Lower lobe of right lung (tissue), 2 donors: ENCODE measurements around the gene KCNJ10. TPM values are rescaled to one million over a fixed set of nuclear protein-coding genes. Genes with fewer than 3 reads are reported as not detected.
"Not testable (repeated sequence)": the region's sequence is repeated elsewhere in the genome, so short reads cannot be mapped to it uniquely, and the experiment has no call there.

Source experiments
- ATAC-seq, 2 donors: fragments of 200-7000 bp; cut with Tn5 transposase; one replicate each; pipeline ENCODE4 v1.9.1; 2020 to 2022; ENCODE audit warnings: mild to moderate bottlenecking in 2 of 2, moderate library complexity in 2 of 2
- DNase-seq: peaks from one replicate; pipeline ENCODE4 v3.0.0-alpha.2; 2020
- H3K27ac ChIP-seq: fragments of 200-600 bp; one replicate; pipeline ENCODE4 v1.8.0; 2022
- H3K27me3 ChIP-seq: fragments of 200-600 bp; one replicate; pipeline ENCODE4 v1.8.0; 2022; ENCODE audit warnings: low read depth
- H3K36me3 ChIP-seq: fragments of 200-600 bp; one replicate; pipeline ENCODE4 v1.8.0; 2022; ENCODE audit warnings: mild to moderate bottlenecking
- H3K4me1 ChIP-seq: fragments of 200-600 bp; one replicate; pipeline ENCODE4 v1.8.0; 2022
- H3K4me3 ChIP-seq: fragments of 200-600 bp; one replicate; pipeline ENCODE4 v1.8.0; 2022; ENCODE audit warnings: mild to moderate bottlenecking
- H3K9me3 ChIP-seq: fragments of 200-600 bp; one replicate; pipeline ENCODE4 v1.8.0; 2022
- intact Hi-C: fragments of 100-400 bp; cut with DNase I; formaldehyde crosslinking; loops from one replicate; pipeline ENCODE4 v1.11.0; 2022
- total RNA-seq: library from RNA; stranded (reverse); fragmentation: NEBNext Ultra II Directional; extraction: Animal tissue kit (Norgen Biotek cat#: 25700); gene quantifications from one replicate; pipeline ENCODE4 v1.2.1, GENCODE V29; 2021
- TF ChIP-seq, protein P1 (sequence below): fragments of 200-600 bp; IDR thresholded peaks from one replicate; pipeline ENCODE4 v1.8.0; 2022; ENCODE audit warnings: antibody characterized with exemption, mild to moderate bottlenecking
- donor health status: DM: no; HTN: yes; CAD: no; lungs with severe emphysema.

Gene KCNJ10
- total RNA-seq, 1 donor from 2014 or later: 0.15 TPM

- H3K9me3 ChIP-seq: no peaks in the 10 kb centered on the region
- TF ChIP-seq, protein P1, sequence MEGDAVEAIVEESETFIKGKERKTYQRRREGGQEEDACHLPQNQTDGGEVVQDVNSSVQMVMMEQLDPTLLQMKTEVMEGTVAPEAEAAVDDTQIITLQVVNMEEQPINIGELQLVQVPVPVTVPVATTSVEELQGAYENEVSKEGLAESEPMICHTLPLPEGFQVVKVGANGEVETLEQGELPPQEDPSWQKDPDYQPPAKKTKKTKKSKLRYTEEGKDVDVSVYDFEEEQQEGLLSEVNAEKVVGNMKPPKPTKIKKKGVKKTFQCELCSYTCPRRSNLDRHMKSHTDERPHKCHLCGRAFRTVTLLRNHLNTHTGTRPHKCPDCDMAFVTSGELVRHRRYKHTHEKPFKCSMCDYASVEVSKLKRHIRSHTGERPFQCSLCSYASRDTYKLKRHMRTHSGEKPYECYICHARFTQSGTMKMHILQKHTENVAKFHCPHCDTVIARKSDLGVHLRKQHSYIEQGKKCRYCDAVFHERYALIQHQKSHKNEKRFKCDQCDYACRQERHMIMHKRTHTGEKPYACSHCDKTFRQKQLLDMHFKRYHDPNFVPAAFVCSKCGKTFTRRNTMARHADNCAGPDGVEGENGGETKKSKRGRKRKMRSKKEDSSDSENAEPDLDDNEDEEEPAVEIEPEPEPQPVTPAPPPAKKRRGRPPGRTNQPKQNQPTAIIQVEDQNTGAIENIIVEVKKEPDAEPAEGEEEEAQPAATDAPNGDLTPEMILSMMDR: no peak
- no peaks in the 10 kb centered on the region for H3K36me3 ChIP-seq
- ATAC-seq: no peak
- intact Hi-C loops: no loop called here
- H3K4me1 ChIP-seq: no peaks in the 10 kb centered on the region
- peaks cover 4% of the 10 kb centered on the region for H3K27me3 ChIP-seq
- no peak overlapping the region for H3K4me3 ChIP-seq
- no peak for DNase-seq
- H3K27ac ChIP-seq: no peak overlapping the region
Observed at GRCh38 chr1:160052936-160053335, 17.0 kb downstream of the KCNJ10 start.

DNA sequence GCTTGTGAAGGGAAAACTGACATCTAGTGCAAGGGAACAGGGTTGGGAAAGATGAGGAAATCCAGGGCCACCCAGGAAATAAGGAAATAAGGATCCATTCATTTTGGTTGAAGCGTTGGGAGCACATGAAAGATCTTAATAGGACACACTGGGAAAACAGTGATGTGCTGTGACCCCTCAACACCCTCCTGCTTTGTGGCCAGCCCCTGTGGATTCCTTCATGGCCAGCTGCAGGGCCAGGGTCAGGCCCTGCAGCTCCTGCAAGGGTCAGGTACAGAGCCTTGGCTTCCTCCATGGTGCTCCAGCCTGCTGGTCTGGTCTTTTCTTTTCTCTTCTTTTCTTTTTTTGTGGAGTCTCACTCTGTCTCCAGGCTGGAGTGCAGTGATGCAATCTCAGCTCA lies 19.3 kb downstream of the KCNJ10 start:
- Histone ChIP-seq H3K27ac (no peak overlapping the region), H3K9me3 (no peaks in the 10 kb centered on the region), H3K27me3 (no peaks in the 10 kb centered on the region), H3K4me1 (peaks cover 8% of the 10 kb centered on the region), H3K4me3 (no peak overlapping the region), H3K36me3 (no peaks in the 10 kb centered on the region)
- intact Hi-C loops: no loop called here
- DNase-seq: no peak
- TF ChIP-seq, protein P1: no peak
- no peak for ATAC-seq

- ATAC-seq, H3K4me1 ChIP-seq, H3K27me3 ChIP-seq, intact Hi-C loops, H3K36me3 ChIP-seq, H3K9me3 ChIP-seq, H3K4me3 ChIP-seq, H3K27ac ChIP-seq, DNase-seq: not testable (repeated sequence)
Observed at GRCh38 chr1:160050182-160050581, 19.8 kb downstream of the KCNJ10 start.

DNA sequence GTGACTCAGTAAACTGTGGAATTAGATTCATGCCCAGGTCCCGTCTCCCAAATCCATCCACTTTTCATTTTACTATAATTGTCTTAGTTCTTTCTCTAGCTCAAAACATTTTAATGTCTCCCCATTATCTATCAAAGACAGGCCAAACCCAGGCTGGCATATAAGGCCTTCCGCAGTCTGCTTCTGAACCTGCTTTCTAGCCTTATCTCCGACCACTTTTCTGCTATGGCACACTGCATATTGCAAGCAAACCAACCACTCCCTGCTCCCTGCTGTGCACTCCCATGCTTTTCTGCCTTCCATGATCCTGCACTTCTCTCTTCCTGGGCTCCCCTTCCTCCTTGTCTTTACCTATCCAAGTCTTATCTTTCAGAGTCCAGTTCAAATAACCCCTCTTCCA lies 20.9 kb downstream of the KCNJ10 start:
- no peak overlapping the region for H3K4me3 ChIP-seq
- H3K4me1 ChIP-seq: peaks cover 8% of the 10 kb centered on the region
- TF ChIP-seq, protein P1: no peak
- DNase-seq: no peak
- no peaks in the 10 kb centered on the region for H3K36me3 ChIP-seq
- no peak overlapping the region for H3K27ac ChIP-seq
- H3K9me3 ChIP-seq: no peaks in the 10 kb centered on the region
- no peaks in the 10 kb centered on the region for H3K27me3 ChIP-seq
- no peak for ATAC-seq
- intact Hi-C loops: no loop called here

GRCh38 chr1:160048335-160048734 lies 21.6 kb downstream of the KCNJ10 start:
- no peak overlapping the region for H3K27ac ChIP-seq
- H3K4me1 ChIP-seq: peaks cover 8% of the 10 kb centered on the region
- intact Hi-C loops: no loop called here
- TF ChIP-seq, protein P1: no peak
- ATAC-seq (no peak), DNase-seq (no peak)
- no peaks in the 10 kb centered on the region for H3K27me3 ChIP-seq
- no peaks in the 10 kb centered on the region for H3K9me3 ChIP-seq
- no peak overlapping the region for H3K4me3 ChIP-seq
- no peaks in the 10 kb centered on the region for H3K36me3 ChIP-seq

- DNase-seq (no peak), ATAC-seq (no peak)
- intact Hi-C loops: no loop called here
- H3K27ac ChIP-seq: no peak overlapping the region
- TF ChIP-seq, protein P1: no peak
- H3K4me1 ChIP-seq: peaks cover 8% of the 10 kb centered on the region
- no peaks in the 10 kb centered on the region for H3K9me3 ChIP-seq
- no peak overlapping the region for H3K4me3 ChIP-seq
- no peaks in the 10 kb centered on the region for H3K27me3 ChIP-seq
- H3K36me3 ChIP-seq: no peaks in the 10 kb centered on the region
Observed at GRCh38 chr1:160047111-160047991, 22.6 kb downstream of the KCNJ10 start.
